Measurements from ENCODE around the gene FAIM2.
"Not testable (repeated sequence)": the region's sequence is repeated elsewhere in the genome, so short reads cannot be mapped to it uniquely, and the experiment has no call there.

DNA sequence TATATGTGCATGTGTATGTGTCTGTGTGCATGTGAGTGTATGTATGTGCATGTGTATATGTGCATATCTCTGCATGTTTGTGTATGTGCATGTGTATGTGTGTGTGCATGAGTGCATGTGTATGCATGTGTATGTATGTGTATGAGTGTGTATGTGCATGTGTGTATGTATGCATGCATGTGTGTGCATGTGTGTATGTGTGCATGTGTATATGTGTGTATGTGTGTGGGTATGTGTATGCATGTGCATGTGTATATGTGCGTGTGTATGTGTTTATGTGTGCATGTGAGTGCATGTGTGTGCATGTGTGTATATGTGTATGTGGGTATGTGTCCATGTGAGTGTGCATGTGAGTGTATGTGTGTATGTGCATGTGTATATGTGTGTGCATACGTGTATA lies 24.6 kb downstream of the FAIM2 start:
- not testable (repeated sequence) for TF ChIP-seq EZH2 (IDR thresholded peaks at IDR 0.05; ENCODE audit: borderline replicate concordance, low read depth, low read length, severe bottlenecking)
- TF ChIP-seq, protein P1, sequence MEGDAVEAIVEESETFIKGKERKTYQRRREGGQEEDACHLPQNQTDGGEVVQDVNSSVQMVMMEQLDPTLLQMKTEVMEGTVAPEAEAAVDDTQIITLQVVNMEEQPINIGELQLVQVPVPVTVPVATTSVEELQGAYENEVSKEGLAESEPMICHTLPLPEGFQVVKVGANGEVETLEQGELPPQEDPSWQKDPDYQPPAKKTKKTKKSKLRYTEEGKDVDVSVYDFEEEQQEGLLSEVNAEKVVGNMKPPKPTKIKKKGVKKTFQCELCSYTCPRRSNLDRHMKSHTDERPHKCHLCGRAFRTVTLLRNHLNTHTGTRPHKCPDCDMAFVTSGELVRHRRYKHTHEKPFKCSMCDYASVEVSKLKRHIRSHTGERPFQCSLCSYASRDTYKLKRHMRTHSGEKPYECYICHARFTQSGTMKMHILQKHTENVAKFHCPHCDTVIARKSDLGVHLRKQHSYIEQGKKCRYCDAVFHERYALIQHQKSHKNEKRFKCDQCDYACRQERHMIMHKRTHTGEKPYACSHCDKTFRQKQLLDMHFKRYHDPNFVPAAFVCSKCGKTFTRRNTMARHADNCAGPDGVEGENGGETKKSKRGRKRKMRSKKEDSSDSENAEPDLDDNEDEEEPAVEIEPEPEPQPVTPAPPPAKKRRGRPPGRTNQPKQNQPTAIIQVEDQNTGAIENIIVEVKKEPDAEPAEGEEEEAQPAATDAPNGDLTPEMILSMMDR (IDR thresholded peaks at IDR 0.05; ENCODE audit: borderline replicate concordance, extremely low read depth, low read length, poor library complexity, severe bottlenecking): not testable (repeated sequence)
